NCI-H1105 (cell line): Measurements from ENCODE around the gene TP53TG5.

Source experiments
- DNase-seq: peaks from one replicate; lab custom pipeline; 2025; lab: John Stamatoyannopoulos, UW

Gene TP53TG5

GRCh38 chr20:45378191-45378590 is at the start of gene TP53TG5:
TP53TG5 (minus strand) TSS chr20:45378325; CDS start chr20:45378236, 89 bp downstream.
- DNase-seq: no peak

GRCh38 chr20:45427236-45428149 is 49.4 kb upstream of the TP53TG5 start:
- no peak for DNase-seq

- DNase-seq: no peak
These were observed 48.3 kb upstream of the TP53TG5 start for GRCh38 chr20:45426320-45427016.

- DNase-seq: no peak
These were observed 47.4 kb upstream of the TP53TG5 start for GRCh38 chr20:45425561-45425960.

- DNase-seq: no peak
These were observed 45.6 kb upstream of the TP53TG5 start for GRCh38 chr20:45423700-45424099.

GRCh38 chr20:45420125-45420524 is 42.0 kb upstream of the TP53TG5 start:
- DNase-seq: no peak

- DNase-seq: peak; percentile 24
These were observed 41.3 kb upstream of the TP53TG5 start for GRCh38 chr20:45419188-45420091.

GRCh38 chr20:45416917-45417316 is 38.8 kb upstream of the TP53TG5 start:
- DNase-seq: no peak

GRCh38 chr20:45415822-45416637 is 37.9 kb upstream of the TP53TG5 start, which contains the start of gene PIGT:
PIGT (plus strand) TSS chr20:45416141; CDS start chr20:45416157, 16 bp downstream.
- DNase-seq: peak; percentile 84

- no peak for DNase-seq
These were observed 35.4 kb upstream of the TP53TG5 start for GRCh38 chr20:45413479-45413878.

- DNase-seq: no peak
These were observed 34.5 kb upstream of the TP53TG5 start for GRCh38 chr20:45412653-45413052.

- no peak for DNase-seq
These were observed 32.8 kb upstream of the TP53TG5 start for GRCh38 chr20:45410887-45411286.

GRCh38 chr20:45409521-45410272 is 31.6 kb upstream of the TP53TG5 start:
- DNase-seq: no peak

- no peak for DNase-seq
These were observed 30.6 kb upstream of the TP53TG5 start for GRCh38 chr20:45408646-45409213.

GRCh38 chr20:45407783-45408645 is 29.9 kb upstream of the TP53TG5 start, which contains the start of gene DBNDD2:
DBNDD2 (plus strand) TSS chr20:45408289; CDS start chr20:45408468, 179 bp downstream.
- DNase-seq: no peak

- DNase-seq: peak; percentile 27
These were observed 29.1 kb upstream of the TP53TG5 start for GRCh38 chr20:45407067-45407745.

GRCh38 chr20:45406260-45407066 is 28.3 kb upstream of the TP53TG5 start:
- peak; percentile 59 for DNase-seq
